ENCODE measurements around the gene LHX6.

Gene LHX6

DNA sequence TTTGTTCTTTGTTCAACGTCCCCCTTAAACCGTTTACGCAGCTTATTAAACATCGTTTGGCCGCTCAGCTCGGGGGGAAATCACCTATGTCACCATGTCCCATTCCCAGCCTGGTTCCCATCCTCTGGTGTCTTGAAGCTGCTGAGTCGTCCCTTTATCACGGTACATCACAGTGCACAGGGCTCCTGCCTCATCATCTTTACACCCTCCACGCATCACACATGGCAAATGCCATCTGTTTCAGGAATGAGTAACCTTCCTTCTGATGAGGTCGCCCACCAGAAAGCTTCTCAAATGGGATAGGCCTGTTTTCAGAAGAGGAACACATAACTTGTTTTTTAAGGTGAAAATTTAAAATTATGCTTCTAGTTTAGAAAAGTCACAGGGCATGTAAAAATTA, 7.9 kb upstream of the LHX6 start:
- DNase-seq (ENCODE audit: low spot score) (no peak), FAIRE-seq (no peak)

GRCh38 chr9:122234022-122234748, 5.4 kb upstream of the LHX6 start:
- FAIRE-seq (no peak), DNase-seq (ENCODE audit: low spot score) (no peak)

GRCh38 chr9:122232796-122233306, 4.1 kb upstream of the LHX6 start:
- no peak for DNase-seq (ENCODE audit: low spot score)
- FAIRE-seq, result no peak

DNA sequence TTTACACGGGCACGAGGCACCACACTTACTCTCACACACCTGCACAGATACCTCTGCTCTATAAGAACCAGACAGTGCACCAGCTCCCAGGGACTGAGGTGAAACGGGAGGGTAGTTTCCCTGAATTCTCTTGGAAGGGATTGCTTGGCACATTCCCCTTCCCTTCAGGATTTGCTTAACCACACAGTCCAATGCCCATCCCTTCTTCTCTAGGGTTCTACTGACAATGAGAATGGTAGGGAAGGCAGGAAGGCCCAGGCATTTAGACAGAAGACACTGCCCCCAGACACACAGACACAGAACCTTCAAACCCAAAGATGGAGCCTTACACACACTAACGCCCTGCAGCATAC, 704 bp upstream of the LHX6 start:
- DNase-seq (ENCODE audit: low spot score) (no peak), FAIRE-seq (no peak)

GRCh38 chr9:122228191-122228567, 578 bp downstream of the LHX6 start:
- FAIRE-seq (no peak), DNase-seq (ENCODE audit: low spot score) (no peak)

DNA sequence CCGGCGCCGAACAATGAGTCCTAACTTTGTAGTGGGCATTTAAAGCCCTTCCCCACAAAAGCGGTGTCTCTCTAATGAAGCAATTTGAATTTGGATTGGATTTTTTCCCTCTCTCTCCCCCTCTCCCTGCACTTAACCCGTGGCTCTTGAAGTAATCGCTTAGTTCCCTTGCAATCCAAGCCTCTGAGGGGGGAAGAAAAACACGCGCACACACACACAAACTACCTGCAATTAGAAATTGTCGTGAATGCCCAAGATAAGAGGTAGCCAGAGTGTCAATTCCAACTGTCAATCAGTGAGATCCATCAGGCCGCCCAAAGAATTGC, 1.2 kb downstream of the LHX6 start:
- FAIRE-seq, result no peak
- DNase-seq (ENCODE audit: low spot score), result no peak

DNA sequence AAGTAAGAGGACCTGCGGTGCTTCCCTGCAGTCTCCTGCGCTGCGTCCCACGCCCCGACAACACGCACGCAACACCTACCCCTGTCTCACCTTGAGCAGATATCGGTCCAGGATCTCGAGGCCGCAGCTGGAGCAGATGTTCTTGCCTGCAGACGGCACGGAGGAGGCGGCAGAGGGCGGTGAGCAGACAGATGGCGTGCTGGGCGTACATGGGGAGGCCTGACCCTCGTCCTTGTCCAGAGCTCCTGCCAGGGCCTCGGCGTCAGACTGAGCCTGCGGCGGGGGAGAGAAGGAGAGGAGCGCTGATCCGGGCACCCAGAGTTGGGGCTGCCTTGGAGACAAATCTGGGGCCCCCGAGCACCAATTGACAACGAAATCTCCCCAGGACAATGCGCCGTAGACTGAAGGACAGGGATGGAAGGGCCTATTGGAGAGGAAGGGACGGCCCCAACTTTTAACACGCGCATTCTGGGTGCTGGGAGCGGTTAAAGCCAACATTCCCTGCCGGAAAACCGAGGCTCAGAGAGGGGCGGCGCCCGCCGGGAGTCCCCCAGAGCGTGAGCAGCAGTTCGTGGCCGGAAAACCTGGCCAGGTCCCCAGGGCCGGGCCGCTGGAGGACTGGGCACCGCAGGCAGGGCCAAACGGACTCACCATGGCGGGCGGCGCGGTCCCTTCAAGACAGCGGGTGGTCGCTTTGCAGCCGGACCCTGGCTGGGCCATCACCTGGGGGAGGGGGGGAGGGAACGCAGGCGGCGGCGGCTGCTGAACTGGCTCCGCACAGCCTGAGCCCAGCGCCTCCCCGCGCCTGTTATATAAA, 1.8 kb downstream of the LHX6 start:
- FAIRE-seq (no peak), DNase-seq (ENCODE audit: low spot score) (no peak)

DNA sequence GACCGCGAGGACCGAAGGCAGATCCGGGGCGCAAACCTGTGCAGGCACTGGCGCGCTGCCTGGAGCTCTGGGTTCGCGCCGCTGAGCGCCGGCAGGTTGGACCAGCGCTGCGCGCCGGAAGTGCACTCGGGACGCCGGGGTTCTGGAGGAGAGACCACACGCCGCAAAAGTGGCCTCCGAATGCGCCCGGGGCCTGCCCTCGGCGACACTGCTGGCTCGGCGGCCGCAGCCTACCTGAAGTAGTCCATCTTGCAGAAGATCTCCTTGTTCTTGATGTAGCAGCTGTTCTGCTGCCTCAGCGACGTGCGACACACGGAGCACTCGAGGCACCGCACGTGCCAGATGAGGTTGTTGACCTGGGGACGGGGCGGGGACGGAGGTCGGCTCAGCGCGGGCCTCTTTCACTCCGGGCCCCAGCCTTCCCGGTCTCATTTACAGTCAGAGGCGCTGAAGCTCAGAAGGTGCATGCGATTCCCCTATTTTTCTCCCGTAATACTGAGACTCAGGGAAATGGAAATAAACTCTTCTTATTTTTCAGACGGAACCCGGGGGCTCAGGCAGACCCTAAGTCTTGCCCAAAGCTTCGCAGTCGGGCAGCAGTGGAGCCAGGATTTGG, 2.5 kb downstream of the LHX6 start:
- FAIRE-seq, result no peak
- DNase-seq (ENCODE audit: low spot score), result no peak

DNA sequence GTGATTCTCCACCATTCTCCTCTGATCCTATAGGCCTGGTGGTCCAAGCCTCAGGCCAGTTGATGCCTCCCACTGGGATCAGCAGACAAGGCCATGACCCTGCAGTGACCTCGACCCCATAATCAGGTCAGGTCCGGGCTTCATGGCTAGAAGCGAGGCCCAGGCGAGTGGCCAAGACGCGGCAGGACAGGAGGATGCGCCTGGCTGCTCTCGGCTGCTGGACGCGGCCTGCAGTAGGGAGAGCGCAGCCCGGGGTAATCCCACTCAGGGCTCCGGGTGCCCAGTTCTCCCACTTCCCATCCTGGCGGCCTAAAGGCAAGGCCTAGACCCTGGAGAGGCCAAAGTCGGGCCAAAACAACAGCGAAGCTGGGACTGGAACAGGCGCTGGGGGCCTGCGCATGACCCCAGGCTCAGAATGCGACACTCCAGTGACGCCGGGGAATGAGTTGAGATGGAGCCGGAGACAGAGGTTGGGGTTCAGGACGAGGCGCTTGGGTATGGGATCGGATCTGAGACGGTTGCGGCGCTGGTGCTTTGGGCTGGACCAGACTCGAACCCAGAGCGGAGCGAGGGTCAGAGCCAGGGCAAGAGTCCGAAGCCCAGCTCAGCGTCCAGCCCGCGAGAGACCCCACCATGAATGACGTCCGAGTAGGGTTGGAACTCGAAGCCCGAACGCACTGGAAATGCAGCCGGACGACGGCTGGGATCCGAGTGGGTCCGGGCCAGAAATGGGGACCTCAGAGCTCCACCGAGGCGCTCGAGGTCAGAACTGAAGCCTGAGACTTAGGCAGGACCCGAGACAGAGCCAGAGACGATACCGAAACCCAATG, 3.2 kb downstream of the LHX6 start:
- no peak for DNase-seq (ENCODE audit: low spot score)
- no peak for FAIRE-seq

DNA sequence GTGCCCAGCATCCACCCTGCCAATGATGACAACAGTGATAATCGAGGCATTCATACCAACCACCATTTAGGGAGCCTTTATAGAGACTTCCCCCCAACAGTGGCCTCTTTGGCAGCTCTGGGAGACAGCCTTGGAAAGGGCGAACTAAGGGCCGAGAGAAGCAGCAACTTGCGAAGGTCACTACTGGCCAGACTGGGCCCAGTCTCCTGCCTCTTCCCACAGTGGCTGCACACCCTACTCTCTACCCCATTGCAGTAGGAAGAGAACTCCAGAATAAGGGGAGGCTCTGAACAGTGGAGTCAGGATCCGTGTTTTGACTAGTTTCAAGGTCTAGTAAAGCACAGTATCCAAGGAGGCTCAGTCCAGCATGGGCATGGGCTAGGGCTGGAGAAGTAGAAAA, 5.3 kb downstream of the LHX6 start:
- no peak for DNase-seq (ENCODE audit: low spot score)
- no peak for FAIRE-seq

GRCh38 chr9:122222791-122223190, 6.0 kb downstream of the LHX6 start:
- DNase-seq (ENCODE audit: low spot score) (no peak), FAIRE-seq (no peak)

DNA sequence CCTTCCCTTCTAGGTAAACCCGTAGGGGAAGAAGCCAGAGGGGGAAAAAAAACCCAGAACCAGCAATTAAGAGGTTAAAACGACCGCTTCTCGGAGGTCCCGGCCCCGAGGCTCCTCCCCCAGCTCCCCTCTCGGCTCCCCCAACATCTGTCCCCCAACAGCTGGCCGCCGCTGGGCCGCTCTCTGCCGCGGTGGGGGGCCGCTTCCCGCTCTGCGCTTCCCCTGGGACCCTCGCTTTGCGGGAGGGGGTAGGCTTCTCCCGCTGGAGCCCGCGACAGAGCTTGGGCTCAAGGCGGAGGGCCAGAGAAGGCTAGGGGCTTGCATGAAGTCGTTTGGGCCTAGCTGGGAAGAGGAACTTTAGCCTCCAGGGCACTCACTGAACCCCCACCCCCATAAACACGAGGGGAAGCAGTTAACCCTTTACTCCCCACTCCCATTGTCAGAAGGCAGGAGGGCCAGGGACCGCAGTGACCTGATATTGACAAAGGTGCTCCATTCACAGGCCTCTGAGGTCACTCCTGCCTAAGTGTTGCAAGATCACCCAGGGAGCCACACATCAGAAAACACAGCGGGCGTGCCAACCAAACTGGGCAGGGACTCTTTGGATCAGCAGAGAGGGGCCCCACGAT, 7.5 kb downstream of the LHX6 start:
- FAIRE-seq (no peak), DNase-seq (ENCODE audit: low spot score) (no peak)

DNA sequence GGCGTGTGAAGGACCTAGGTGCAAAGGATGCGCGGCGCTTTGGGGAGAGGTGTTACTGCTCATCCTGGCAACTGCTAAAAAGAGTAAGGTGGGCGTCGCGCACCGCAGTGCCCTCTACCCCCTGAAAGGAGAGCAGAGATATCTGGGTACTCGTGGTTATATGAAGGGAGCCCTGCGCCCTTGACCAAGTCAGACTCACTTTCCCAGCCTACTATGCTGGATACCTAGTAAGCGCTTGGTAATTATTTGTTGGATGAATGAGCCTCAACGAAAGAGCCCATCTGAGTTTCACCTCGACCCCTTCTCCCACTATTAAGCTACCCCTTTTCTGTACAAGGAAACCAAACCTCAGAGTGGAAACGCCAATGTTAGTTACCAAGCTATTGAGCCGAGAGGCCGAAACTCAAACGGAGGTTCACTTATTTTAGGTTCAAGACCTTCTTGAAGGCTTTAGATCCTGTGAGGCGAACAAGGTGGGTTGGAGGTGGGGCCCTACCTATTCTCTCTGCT, 8.0 kb downstream of the LHX6 start:
- DNase-seq (ENCODE audit: low spot score), result no peak

DNA sequence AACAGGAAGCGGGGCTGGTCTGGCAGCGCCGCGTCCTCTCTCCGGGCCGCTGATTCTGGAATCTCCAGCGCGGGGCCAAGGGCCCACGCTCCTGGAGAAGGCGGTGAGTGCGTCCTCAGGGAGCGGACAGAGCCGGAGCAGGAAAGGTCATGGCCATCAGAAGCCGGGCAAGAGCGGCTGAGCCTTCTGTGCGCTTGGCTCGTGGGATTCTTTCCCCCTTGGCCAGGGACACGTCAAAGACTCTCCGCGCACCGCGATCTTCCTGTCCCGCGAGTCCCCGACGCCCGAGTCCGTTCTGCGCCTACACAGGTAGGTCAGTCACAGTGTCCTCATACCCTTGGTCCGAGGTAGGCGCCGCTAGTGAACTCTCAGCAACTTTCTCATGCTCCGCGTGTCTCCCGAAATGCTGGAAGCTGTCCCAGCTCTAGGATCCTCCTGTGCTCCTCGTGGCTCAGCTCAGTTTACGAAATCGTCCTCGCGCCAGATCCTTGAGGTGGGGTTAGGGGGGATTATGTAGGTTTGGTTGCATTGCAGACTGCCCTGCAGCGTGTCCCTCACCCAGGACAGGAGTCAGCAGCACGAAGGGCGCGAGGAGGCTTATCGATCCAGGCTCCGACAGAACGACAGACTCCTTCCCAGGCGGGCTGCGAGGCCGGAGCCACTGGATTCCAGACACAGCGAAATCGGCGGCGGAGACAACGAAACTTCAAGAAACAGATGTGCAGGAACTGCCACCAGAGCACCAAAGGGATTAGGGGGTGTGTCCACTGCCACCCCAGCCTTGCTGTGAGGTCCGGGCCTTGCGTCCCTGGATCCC, 8.7 kb downstream of the LHX6 start:
- no peak for FAIRE-seq
- DNase-seq (ENCODE audit: low spot score), result no peak

More for the DNA sequence above, 8.0 kb downstream of the LHX6 start:
- no peak for FAIRE-seq

DNA sequence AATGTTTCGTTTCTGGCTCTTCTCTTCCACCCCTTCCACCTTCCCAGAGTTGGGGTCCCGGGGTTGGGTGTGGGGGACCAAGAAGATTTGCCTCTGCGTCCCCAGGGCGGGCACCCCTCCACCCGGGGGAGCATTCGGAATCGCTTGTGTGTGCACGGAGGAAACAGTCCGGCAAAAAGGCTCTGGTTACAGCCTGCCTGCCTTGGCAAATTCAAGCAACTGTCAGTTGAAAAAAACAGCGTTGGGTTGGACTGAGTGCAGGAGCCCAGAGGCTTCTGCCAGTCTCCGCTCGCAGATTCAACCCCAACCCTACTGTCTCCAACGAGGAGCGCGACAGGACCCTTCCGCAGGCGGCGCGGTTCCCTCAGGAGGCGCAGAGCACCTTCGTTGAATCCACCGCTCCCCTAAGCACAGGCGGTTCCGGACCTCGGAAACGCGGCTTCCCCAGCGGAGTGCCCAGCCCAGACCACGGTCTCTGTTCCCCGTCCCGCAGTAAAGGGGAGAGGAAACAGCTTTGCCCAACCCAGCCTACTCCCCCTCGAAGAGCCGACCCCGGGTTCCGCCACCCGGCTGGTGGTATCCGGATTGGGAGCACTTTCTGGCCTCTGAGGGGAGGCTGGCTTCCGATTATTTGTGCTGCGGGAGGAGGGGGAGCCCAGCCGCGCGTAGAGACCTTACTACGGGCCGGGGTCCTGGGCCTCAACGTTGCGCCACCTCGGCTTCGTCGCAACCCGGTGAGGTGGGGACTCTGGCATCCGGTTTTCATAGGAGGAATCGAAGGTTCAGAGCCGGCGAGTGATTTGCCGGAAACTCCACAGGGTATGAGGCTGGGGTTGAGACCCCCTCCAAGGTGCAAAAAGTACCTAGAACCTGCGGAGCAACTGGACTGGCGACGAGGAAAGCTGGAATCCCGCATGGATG, 9.6 kb downstream of the LHX6 start:
- DNase-seq (ENCODE audit: low spot score), result no peak
- no peak for FAIRE-seq

DNA sequence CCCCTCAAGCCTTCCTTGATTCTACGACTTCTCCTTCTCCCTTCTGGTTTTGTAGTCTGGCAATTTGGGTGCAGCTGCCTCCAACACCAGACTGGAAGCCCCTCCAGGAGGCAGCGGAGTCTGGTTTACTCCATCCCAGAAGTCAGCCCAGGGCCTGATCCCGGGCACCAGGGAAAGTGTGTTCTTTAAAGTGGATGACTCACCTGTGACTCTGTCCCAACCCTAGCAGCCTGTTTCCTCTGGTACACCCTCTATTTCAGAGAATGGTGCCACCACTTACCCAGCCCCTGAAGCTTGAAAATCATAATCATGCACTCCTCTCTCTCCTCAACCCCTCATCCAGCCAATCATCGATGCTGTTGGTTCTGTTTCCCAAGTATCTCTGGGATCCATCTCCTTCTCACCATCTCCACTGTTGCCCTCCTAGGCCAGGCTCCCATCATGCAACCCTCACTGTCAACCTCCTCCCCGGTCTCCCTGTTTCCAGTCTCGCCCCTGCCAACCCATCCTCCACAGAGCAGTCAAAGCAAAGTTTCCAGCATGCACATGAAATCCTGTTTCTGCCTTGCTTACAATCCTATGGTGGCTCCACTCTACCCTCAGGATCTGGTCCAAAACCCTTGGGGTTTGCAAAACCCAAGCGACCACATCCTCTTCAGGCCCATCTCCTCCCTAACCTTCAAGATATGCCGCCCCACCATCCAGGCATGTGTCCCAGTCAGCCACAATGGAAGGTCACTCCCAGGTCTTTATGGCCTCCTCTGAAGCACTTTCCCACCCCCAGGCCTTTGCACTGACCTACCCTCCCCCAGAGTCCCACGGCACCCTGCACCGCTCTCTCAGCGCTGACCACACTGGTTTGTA, 10.5 kb downstream of the LHX6 start:
- DNase-seq (ENCODE audit: low spot score) (no peak), FAIRE-seq (no peak)

- DNase-seq (ENCODE audit: low spot score) (no peak), FAIRE-seq (no peak)
Measured at GRCh38 chr9:122217640-122218039, 11.1 kb downstream of the LHX6 start.

DNA sequence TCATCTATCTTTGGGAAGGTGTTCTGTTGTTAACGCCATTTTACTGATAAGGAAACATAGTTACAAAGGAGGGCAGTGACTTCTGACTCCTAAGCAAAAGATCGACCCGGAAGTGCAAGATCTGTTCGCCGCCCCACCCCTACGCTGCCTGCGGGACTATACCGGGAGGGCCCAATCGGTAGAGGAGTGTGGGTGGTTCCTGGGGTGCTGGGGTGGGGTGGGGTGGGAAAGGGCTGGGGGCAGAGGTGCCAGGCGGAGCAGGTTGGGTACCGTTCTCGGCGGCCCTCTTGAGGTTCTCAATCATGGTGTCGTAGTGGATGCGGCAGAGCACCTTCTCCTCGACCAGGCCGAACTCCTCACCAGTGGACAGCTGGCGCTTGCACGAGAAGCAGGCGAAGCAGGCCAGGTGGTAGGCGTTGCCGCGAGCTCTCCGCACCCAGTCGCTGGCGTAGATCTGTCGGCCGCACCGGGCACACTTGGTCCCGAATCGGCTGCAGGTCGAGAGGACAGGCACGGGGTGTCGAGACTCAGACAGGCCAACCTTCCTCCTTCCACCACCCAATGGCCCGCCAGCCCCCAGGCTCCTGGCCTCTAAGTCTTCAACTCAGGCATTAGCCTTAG, 11.8 kb downstream of the LHX6 start:
- FAIRE-seq, result no peak
- no peak for DNase-seq (ENCODE audit: low spot score)
